Stimulated activated CD4-positive, alpha-beta T cell treated with anti-CD3 and anti-CD28 coated beads, TNF-alpha, amount 100 ng/mL, for 4 hours (primary cell): ENCODE data around the gene OR6C65.
"Not testable (repeated sequence)": the region's sequence is repeated elsewhere in the genome, so short reads cannot be mapped to it uniquely, and the experiment has no call there.

Experiments
- DNase-seq, 3 experiments: peaks; one replicate each; pipeline ENCODE4 v3.0.0-alpha.2; 2020; ENCODE audit warnings: low read depth in 3 of 3

OR6C65 gene

DNA sequence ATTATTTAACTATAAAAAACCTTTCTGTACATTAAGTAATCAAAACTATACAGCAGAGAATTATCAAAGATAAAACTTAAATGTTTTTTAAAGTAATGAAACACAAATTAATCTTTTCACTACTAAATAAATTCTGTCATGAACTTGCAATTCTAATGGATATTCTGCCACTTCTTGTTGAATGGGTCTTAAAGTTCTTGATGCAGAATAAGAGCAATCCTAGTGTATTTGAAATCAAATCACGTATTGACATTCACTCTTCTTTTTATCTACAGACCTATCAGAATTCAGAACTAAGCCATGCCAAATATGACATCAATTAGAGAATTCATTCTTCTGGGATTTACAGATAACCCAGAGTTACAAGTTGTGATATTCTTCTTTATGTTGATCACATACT lies at the start of gene OR6C65:
TSS of gene OR6C65 (plus strand) at position 301 of the 400 bp plus-strand sequence. CDS start at position 301, 0 bp downstream.
- no peak for DNase-seq

DNA sequence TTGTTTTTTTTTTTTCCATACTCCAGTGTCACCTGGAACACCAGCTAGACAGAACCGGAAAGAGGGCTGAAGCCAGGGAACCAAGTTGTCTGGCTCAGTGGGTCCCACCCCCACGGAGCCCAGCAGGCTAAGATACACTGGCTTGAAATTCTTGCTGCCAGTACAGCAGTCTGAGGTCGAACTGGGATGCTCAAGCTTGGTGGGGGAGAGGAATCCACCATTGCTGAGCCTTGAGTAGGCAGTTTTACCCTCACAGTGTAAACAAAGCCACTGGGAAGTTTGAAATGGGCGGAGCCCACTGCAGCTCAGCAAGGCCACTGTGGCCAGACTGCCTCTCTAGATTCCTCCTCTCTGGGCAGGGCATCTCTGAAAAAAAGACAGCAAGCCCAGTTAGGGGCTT lies 45.0 kb upstream of the OR6C65 start:
- not testable (repeated sequence) for DNase-seq

DNA sequence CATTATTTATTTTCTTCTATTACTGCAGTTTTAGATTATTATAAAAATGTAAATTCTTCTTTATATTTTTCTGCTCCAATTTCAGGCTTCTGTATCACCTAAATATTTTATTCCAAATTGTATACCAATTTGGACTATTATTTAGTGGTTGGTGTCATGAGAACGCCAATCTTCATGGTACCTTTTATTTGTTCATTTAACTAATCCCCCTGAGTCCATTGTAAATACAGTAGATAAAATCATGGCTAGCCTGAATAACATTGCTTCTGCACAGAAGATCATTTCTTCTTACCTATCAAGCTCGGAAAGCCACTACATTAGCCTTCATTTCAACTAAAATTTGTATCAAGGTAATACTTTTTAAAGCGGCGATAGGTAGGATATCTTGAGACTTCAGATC lies 37.7 kb upstream of the OR6C65 start, which contains the start of gene OR6C75:
TSS of gene OR6C75 (plus strand) at position 301 of the 400 bp plus-strand sequence. CDS start 2,136 bp downstream, outside the sequence.
- no peak for DNase-seq

DNA sequence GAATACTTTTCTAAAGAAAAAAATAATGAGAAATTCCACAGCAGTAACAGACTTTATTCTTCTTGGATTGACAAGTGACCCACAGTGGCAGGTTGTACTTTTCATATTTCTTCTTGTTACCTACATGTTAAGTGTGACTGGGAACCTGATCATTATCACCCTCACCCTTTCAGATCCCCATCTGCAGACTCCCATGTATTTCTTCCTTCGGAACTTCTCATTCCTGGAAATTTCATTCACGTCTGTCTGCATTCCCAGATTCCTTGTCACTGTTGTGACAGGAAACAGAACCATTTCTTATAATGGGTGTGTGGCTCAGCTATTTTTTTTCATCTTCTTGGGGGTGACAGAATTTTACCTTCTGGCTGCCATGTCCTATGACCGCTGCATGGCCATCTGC lies 35.2 kb upstream of the OR6C65 start:
- DNase-seq = no peak

DNA sequence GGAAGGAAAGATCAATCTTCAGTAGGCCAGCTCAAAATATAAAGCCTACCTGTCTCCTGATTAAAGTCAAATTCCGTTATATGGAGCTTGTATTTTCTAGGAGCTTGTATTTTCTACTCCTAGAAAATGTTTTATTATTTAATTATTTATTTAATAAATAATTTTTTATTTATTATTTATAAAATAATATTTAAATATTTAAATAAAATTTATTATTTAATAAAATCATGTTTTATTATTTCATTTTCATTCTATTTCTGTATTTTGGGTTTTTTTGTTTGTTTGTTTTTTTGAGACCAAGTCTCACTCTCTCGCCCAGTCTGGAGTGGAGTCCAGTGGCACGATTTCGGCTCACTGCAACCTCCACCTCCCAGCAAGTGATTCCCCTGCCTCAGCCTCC lies 27.8 kb upstream of the OR6C65 start:
- no peak for DNase-seq

DNA sequence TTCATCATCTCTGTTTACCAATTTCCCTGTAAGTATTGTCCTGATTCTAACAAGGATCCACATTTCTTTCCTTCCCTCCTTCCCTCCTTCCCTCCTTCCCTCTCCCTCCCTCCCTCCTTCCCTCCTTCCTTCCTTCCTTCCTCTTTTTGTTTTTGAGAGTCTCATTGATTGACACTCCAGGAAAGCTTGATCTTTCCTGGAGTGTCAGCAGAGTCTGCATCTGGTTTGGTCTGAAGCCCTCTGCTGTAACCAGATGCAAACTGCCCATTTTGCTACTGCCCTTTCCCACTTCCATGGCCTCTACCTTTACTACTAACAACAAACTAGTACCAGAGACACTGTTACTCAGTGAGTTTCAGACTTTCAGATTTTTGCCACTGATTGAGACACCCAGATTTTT lies 14.4 kb upstream of the OR6C65 start:
- no peak for DNase-seq

DNA sequence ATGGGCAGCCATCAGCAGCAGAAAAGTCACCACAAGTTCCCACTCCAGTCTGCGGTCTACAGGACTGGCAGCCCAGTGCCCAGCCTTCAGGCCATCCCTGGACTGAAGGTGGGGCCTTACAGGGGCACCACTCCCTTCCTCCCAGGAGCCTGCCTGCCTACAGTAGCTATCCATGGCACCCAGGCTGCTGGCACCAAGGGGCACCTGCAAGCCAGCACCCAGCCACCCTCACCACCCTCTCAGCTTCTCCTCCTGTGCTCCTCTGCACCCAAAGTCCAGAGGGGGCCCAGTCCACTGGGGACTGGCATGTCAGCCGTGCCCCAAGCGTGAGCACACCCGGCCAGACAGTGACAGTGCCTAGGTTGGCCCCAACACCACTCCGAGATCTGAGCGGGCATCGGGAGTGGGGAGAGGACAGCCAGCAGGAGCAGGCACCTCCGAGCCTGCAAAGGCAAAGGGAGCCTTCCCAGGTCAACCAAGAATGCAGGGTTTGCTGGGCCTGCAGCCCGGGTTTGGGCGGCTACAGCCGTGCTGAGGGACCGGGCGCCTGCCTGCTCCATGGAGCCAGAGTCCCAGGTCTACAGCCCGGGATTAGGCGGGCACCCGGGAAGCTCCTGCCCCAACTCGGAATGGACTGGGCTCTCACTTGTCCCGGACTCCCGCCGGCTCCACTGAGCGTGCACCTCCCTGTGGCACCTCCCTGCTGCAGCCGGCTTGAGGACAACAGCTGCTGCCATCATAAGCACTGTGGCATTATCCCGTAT lies 8.1 kb upstream of the OR6C65 start:
- DNase-seq = no peak

DNA sequence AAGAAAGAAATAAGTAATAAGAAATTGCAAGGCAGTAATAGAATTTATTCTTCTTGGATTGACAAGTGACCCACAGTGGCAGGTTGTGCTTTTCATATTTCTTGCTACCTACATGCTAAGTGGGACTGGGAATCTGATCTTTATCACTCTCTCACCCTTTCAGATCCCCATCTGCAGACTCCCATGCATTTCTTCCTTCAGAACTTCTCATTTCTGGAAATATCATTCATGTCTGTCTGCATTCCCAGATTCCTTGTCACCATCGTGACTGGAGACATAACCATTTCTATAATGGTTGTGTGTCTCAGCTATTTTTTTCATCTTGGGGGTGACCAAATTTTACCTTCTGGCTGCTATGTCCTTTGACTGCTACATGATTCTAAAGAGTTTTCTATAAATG lies 4.0 kb upstream of the OR6C65 start:
- no peak for DNase-seq

DNA sequence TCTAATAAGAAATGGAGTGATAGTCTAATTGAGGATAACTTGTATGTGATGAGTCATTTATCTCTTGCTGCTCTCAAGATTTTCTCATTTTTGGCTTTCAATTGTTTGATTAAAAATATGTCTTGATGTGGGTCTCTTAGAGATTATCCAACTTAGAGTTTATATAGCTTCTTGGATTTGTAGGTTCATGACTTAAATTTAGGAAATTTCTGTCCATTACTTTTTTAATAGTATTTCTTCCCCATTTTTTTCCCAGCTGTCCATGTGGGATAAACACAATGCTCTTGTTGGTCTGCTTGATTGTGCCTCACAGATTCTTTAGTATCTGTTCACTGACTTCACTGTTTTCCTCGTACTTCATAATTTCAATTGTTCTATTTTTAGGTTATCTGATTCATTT lies 7.5 kb downstream of the OR6C65 start:
- DNase-seq = no peak

DNA sequence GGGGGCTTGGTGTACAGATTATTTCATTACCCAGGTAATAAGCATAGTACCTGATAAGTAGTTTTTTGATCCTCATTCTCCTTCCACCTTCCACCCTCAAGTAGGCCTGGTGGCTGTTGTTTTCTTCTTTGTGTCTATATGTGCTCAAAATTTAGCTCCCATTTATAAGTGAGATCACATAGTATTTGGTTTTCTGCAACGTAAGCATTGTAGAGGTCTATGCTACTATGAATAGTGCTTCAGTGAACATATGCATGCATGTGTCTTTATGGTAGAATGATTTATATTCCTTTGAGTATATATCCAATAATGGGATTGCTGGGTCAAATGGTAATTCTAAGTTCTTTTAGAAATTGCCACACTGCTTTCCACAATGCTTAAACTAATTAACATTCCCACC lies 8.8 kb downstream of the OR6C65 start:
- DNase-seq = not testable (repeated sequence)

DNA sequence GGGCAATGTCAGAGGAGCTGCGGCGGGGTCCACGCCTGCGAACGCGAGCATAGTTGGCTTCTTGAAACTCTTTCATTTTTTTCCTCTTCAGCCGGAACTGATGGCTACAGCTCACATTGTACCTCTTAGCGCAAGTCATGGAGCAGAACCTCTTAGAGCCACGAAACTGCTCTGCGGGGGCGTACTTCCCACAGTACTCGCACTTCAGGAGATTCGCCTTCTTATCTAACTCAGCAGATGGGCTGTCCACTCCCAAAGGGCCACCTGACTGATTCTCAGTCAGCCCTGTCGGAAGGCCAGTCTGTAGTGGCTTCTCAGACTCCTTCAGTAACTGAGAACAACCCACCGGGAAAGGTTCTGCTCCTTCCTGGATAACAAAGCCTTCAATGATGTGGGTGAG lies 11.8 kb downstream of the OR6C65 start:
- DNase-seq = not testable (repeated sequence)

DNA sequence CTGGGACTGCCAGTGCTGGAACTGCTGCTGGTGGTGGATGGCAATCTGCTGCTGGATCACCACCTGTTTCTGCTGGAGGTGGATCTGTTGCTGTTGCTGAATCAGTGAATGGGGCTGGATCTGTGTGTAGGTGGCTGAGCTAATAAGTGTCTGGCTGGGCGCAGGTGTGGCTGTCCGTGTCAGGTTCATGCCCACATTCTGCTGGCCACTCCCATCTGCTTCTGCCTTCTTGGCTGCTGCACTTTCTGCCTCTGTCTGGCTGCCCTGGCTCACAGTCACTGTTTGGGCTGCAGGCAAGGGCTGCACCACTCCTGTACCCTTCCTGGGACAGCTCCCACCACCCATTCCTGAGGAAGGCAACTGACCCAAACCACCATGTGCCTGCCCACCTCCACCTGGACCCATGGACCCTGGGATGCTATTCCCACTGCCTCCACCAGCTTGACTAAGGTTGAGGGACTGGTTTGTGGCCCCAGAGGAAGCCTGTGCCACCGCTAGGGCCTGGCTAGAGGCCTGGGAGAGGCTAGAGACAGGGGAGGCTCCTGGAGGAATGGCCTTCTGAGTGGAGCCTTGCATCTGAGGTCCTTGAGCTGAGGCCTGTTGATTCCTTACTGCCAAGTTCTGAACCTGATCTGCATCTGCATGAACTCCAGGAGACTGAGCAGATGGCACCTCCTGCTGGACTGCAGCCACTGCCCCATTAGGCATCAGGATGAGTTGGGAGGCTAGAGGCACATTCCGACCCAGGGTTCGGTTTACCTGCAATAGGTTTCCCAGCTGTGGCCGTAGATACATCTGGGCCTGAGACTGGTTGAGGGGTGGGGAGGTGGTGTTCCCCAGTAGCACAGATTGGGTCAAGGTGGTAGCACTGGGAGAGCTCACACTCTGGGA lies 13.4 kb downstream of the OR6C65 start:
- not testable (repeated sequence) for DNase-seq

DNA sequence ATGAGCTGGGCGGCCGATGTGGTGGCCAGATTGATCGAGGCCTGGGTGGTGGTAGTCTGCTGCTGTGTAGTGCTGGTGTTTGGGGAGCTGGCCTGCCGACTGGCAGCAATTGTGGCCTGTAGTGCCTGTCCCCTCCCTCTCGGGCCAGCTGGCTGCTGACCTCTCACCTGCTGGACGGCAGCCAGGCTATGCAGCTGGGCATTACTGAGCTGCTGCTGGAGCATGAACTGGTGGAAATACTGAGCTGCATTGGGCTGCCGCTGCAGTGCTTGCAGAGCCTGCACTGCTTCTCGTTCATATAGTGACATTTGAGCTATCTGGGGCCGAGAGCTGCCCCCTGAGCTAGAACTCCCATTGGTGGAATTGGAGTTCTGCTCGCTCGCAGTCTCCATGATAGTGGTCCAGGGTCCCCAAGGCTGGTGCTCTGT lies 14.1 kb downstream of the OR6C65 start:
- not testable (repeated sequence) for DNase-seq

DNA sequence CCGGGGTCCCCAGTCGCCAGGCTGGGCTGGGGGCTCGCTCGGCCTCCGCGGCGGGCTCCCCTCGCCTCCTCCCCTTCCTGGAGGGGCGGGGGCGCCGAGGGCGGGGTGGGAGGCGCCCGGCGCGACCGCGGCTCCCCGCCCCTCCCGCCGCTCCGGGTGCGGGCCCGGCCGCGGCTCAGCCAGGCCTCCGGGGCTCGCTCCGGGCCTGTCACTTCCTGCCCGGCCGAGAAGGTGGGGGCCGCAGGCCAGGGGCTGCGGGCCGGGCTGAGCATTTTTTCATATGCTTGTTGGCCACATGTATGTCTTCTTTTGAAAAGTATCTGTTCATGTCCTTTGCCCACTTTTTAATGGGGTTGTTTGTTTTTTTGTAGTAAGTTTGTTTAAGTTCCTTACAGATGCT lies 14.6 kb downstream of the OR6C65 start:
- DNase-seq = not testable (repeated sequence)

DNA sequence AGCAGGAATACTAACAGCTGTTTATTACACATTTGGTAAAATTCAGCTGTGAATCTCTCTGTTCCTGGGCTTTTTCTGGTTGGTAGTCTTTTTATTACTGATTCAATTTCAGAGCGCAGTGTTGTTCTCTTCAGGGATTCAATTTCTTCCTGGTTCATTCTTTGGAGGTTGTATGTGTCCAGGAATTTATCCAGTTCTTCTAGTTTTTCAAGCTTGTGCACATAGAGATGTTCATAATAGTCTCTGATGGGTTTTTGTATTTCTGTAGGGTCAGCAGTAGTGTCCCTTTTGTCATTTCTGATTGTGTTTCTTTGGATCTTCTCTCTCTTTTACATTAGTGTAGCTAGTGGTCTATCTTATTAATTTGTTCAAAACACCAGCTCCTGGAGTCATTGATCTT lies 16.6 kb downstream of the OR6C65 start:
- no peak for DNase-seq

DNA sequence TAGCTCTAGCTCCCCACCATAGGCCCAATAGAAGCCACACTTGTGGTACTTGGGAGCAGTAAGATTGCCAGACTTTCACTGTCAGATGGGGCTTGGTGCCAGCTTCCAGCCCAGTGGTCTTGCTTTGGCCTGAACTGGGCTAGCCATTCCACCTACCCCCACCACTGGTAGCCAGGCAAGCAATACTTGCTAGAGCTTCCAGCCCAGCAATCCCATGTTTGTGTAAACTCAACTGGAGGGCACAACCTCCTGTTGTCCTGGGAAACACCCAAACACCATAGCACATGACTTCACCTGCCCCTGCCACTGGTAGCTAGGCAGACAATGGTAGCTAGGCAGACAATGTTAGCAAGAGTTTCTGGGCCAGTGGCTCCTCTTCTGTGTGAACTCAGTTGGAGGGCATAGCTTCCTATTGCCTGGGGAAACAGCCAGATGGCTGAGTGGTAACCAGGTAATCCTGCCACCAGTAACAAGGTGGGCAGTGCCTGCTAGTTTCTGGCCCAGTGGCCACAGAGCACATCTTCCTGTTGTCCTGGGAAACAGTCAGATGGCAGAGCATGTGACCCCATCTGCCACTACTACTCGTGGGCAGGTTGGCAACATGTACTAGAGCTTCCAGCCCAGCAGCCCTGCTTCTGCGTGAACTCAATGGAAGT lies 20.1 kb downstream of the OR6C65 start:
- no peak for DNase-seq

DNA sequence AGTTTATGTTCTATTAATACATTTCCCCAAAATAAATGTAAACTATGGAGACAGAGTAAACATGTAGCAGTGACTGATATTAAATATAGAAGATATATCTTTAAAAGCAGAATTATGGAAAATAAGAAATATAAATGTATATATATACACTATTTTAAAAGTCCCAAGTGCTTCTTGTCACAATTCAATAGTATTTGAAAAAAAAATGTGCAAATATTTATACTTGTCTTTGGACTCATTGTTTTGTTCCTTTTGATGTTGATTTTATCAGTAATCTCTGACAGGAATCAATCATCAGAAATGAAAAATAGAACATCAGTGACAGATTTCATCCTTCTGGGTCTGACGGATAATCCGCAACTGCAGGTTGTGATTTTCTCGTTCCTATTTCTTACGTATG lies 25.6 kb downstream of the OR6C65 start, which contains the start of gene OR6C76:
TSS of gene OR6C76 (plus strand) at position 301 of the 400 bp plus-strand sequence. CDS start at position 301, 0 bp downstream.
- DNase-seq = no peak

DNA sequence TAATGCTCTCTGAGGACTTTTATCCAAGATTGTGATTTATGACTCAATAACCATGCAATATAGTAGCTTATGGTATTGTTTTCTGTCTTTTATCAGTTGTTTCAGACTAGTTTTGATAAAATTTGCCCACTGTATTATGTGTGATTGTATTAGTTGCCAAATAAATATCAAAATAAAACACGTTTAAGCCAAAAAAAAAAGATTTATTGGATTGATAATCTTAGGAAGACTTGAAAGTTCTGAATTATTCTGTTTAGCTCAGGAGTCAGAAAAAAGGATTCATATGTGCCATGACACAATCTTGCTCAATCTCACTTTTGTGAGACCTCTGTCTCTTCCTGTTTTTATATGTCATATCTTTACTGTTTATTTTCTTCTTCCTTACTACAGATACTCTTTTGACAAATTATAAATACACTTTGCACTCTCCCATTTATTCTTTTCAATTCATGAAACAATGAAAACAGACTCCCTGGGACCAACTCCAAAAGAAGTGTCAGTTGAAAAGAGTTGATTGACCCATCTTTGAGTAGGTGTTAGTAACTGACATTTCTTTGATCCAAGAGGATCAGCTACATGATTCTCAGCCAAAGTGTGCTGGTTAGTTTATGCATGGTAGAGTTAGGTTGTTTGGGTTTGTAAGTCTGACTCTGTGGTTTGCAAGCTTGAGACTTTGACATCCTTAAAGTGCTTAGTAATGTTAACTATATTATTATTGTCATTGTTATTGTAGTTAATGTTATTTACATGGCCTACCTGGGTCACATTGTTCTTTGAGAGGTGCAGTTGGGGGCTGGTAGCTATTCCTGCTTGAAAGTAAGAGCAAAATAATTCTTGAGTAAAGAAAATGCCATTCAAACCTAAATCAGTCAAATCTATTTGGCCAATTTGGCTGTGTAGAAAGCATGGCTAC lies 28.3 kb downstream of the OR6C65 start:
- DNase-seq = no peak

DNA sequence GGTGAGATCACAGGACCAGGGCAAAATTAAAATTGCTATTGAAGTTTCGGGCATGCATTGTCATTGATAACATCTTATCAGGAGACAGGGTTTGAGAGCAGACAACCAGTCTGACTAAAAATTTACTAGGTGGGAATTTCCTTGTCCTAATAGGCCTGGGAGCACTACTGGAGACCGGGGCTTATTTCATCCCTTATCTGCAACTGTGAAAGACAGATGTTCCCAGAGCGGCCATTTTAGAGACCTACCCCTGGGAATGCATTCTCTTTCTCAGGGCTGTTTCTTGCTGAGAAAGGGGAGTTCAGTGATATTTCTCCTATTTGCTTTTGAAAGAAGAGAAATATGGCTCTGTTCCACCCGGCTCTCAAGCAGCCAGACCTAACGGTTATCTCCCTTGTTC lies 40.9 kb downstream of the OR6C65 start:
- not testable (repeated sequence) for DNase-seq

DNA sequence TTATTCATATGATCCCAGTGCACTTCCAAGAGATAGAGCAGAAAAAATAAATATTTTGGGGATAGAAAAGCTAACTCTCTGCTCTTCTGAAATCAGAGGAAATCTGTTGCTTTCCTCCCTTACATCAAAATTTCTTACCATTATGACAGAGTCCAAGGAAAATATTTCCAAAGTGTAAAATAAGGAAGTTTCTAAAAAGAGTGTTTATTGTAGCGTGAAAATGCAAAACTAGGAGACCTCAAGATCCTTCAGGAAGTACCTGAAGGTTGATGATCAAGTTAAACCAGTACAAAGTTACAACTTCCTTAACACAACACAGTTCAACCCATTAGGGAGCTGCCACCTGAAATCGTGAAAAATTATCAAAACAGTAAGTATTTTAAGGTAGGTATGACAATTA lies 43.4 kb downstream of the OR6C65 start, which contains the start of gene OR6C2:
TSS of gene OR6C2 (plus strand) at position 301 of the 400 bp plus-strand sequence. CDS start 8,138 bp downstream, outside the sequence.
- no peak for DNase-seq

DNA sequence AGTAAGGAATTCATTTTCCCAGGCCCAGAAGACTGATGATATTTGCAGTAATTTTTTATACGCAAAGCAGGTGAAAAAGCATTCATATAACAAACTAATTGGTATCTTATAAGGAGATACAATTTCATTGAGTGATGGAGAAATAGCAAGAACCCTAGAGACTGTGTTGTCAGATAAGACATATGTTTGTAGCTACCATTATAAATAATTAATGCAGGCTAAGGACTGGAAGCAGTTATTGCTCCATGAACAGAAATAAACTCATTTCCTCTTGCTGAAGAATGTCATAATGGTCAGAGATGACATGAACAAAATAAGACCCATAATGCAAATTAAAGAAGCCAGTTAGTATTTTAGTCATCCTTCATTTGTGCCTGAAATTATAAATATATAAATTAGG lies 45.0 kb downstream of the OR6C65 start:
- DNase-seq = no peak
